Measurements from ENCODE around the gene B3GNT2.

Gene B3GNT2

GRCh38 chr2:62216113-62216512 is 20.2 kb downstream of the B3GNT2 start:
- TF ChIP-seq SPI1 (IDR thresholded peaks at IDR 0.05; ENCODE audit: borderline replicate concordance, low read depth) (no peak), CTCF (IDR thresholded peaks at IDR 0.05; ENCODE audit: insufficient read depth, low read length) (no peak), GABPA (IDR thresholded peaks at IDR 0.05; ENCODE audit: low read depth) (no peak), POLR2AphosphoS5 (IDR thresholded peaks at IDR 0.05; ENCODE audit: low read depth) (no peak)
- TF ChIP-seq, protein P1, sequence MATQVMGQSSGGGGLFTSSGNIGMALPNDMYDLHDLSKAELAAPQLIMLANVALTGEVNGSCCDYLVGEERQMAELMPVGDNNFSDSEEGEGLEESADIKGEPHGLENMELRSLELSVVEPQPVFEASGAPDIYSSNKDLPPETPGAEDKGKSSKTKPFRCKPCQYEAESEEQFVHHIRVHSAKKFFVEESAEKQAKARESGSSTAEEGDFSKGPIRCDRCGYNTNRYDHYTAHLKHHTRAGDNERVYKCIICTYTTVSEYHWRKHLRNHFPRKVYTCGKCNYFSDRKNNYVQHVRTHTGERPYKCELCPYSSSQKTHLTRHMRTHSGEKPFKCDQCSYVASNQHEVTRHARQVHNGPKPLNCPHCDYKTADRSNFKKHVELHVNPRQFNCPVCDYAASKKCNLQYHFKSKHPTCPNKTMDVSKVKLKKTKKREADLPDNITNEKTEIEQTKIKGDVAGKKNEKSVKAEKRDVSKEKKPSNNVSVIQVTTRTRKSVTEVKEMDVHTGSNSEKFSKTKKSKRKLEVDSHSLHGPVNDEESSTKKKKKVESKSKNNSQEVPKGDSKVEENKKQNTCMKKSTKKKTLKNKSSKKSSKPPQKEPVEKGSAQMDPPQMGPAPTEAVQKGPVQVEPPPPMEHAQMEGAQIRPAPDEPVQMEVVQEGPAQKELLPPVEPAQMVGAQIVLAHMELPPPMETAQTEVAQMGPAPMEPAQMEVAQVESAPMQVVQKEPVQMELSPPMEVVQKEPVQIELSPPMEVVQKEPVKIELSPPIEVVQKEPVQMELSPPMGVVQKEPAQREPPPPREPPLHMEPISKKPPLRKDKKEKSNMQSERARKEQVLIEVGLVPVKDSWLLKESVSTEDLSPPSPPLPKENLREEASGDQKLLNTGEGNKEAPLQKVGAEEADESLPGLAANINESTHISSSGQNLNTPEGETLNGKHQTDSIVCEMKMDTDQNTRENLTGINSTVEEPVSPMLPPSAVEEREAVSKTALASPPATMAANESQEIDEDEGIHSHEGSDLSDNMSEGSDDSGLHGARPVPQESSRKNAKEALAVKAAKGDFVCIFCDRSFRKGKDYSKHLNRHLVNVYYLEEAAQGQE (IDR thresholded peaks at IDR 0.05; ENCODE audit: insufficient replicate concordance, low read depth): no peak
- Histone ChIP-seq H3K27me3 (ENCODE audit: insufficient read depth, poor library complexity, severe bottlenecking) (no peaks in the 10 kb centered on the region), H3K27ac (replicated peaks) (no peak overlapping the region), H3K4me3 (replicated peaks; ENCODE audit: insufficient read depth, low read length) (no peak overlapping the region)
- no peak for DNase-seq (ENCODE audit: low read depth in 1 of 2, low spot score in 1 of 2)

- Histone ChIP-seq H3K4me3 (replicated peaks; ENCODE audit: insufficient read depth, low read length) (no peak overlapping the region), H3K27me3 (ENCODE audit: insufficient read depth, poor library complexity, severe bottlenecking) (no peaks in the 10 kb centered on the region), H3K27ac (replicated peaks) (no peak overlapping the region)
- DNase-seq (ENCODE audit: low read depth in 1 of 2, low spot score in 1 of 2): no peak
- TF ChIP-seq CTCF (IDR thresholded peaks at IDR 0.05; ENCODE audit: insufficient read depth, low read length): no peak
- no peak for TF ChIP-seq POLR2AphosphoS5 (IDR thresholded peaks at IDR 0.05; ENCODE audit: low read depth)
These were observed 20.7 kb downstream of the B3GNT2 start for GRCh38 chr2:62216616-62217015.

DNA sequence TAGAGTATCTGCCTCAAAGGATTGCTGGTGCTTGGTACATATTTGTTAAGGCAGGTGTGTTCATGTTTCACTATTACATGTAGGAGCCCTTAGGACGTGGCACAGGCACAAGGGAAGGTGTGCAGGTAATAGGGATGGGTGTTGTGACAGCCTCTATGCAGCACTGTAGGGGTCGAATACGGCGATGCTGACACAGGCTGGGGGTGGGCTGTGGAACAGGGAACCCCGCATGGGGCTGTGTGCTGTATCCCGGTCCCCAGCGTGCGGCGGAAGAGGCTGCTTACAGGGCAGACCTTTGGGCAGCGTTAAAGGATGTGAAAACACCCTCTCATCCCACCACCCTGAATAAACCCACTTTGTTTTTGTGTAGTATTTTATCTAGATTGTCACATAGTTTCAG is 21.5 kb downstream of the B3GNT2 start:
- no peak for DNase-seq (ENCODE audit: low read depth in 1 of 2, low spot score in 1 of 2)
- TF ChIP-seq CTCF (IDR thresholded peaks at IDR 0.05; ENCODE audit: insufficient read depth, low read length) (no peak), GABPA (IDR thresholded peaks at IDR 0.05; ENCODE audit: low read depth) (no peak), SPI1 (IDR thresholded peaks at IDR 0.05; ENCODE audit: borderline replicate concordance, low read depth) (no peak), POLR2AphosphoS5 (IDR thresholded peaks at IDR 0.05; ENCODE audit: low read depth) (no peak)
- TF ChIP-seq, protein P1 (IDR thresholded peaks at IDR 0.05; ENCODE audit: insufficient replicate concordance, low read depth): no peak
- H3K4me3 ChIP-seq (replicated peaks; ENCODE audit: insufficient read depth, low read length): no peak overlapping the region

GRCh38 chr2:62217970-62218369 is 22.1 kb downstream of the B3GNT2 start:
- no peak for DNase-seq (ENCODE audit: low read depth in 1 of 2, low spot score in 1 of 2)
- TF ChIP-seq POLR2AphosphoS5 (IDR thresholded peaks at IDR 0.05; ENCODE audit: low read depth): no peak
- TF ChIP-seq, protein P1 (IDR thresholded peaks at IDR 0.05; ENCODE audit: insufficient replicate concordance, low read depth): no peak
- TF ChIP-seq CTCF (IDR thresholded peaks at IDR 0.05; ENCODE audit: insufficient read depth, low read length): no peak
- TF ChIP-seq SPI1 (IDR thresholded peaks at IDR 0.05; ENCODE audit: borderline replicate concordance, low read depth): no peak
- TF ChIP-seq GABPA (IDR thresholded peaks at IDR 0.05; ENCODE audit: low read depth): no peak
- H3K4me3 ChIP-seq (replicated peaks; ENCODE audit: insufficient read depth, low read length): no peak overlapping the region
- no peak overlapping the region for H3K27ac ChIP-seq (replicated peaks)
- H3K27me3 ChIP-seq (ENCODE audit: insufficient read depth, poor library complexity, severe bottlenecking): no peaks in the 10 kb centered on the region

More for the DNA sequence above, 21.5 kb downstream of the B3GNT2 start:
- Histone ChIP-seq H3K27me3 (ENCODE audit: insufficient read depth, poor library complexity, severe bottlenecking) (no peaks in the 10 kb centered on the region), H3K27ac (replicated peaks) (no peak overlapping the region)
